Cardiac muscle cell (in vitro differentiated cells and primary cell): ENCODE results near the gene MAP1LC3A. TPM values are rescaled to one million over a fixed set of nuclear protein-coding genes. Genes with fewer than 3 reads are reported as not detected.
"Not testable (repeated sequence)": the region's sequence is repeated elsewhere in the genome, so short reads cannot be mapped to it uniquely, and the experiment has no call there.

Source experiments
- DNase-seq, 2 donors: peaks; one replicate each; pipeline versions ENCODE4 v3.0.0 to v3.0.0-alpha.2; 2010 to 2017; ENCODE audit warnings: low read depth in 1 of 2, low spot score in 1 of 2
- H3K27ac ChIP-seq: fragments of 200-600 bp; sonication (generic); 2 replicates; pipeline ENCODE4 v1.5.1; 2016
- H3K27me3 ChIP-seq: fragments of 200-600 bp; sonication (generic); 2 replicates; pipeline ENCODE4 v1.6.0; 2016; ENCODE audit warnings: control low read depth
- H3K36me3 ChIP-seq: fragments of 200-600 bp; sonication (generic); 2 replicates; pipeline ENCODE4 v1.5.1; 2016; ENCODE audit warnings: control low read depth
- H3K4me1 ChIP-seq: fragments of 200-600 bp; sonication (generic); 2 replicates; pipeline ENCODE4 v1.8.1; 2017; ENCODE audit warnings: low read depth, mild to moderate bottlenecking, mixed run types
- H3K4me3 ChIP-seq: fragments of 200-600 bp; sonication (generic); 2 replicates; pipeline ENCODE4 v1.5.1; 2016; ENCODE audit warnings: mild to moderate bottlenecking
- H3K9me3 ChIP-seq: fragments of 200-600 bp; sonication (generic); 2 replicates; pipeline ENCODE4 v1.5.1; 2017; ENCODE audit warnings: low read depth, mild to moderate bottlenecking, control low read depth
- CTCF ChIP-seq: IDR thresholded peaks from 2 replicates; pipeline ENCODE4 v1.5.1; 2012; ENCODE audit warnings: low read depth, mild to moderate bottlenecking, low read length
- polyA plus RNA-seq: library from polyadenylated mRNA; unstranded; fragments of >200 nt; fragmentation: Nextera tagmentation; extraction: Ambion mirVana; gene quantifications from 2 replicates; pipeline ENCODE4 v1.2.1, GENCODE V29; 2016
- total RNA-seq: library from RNA; depleted of rRNA; stranded (reverse); fragments of >200 nt; gene quantifications from 2 replicates; pipeline ENCODE4 v1.2.3, GENCODE V29; 2016

The MAP1LC3A gene
- total and polyA plus RNA-seq, 2 experiments from 2014 or later = 29.7 to 38.7 TPM

GRCh38 chr20:34514897-34515483 lies 43.5 kb upstream of the MAP1LC3A start:
- no peak for DNase-seq
- TF ChIP-seq CTCF = no peak
- Histone ChIP-seq H3K36me3 (peaks cover 4% of the 10 kb centered on the region), H3K27ac (peak overlapping the region; percentile 97), H3K4me1 (peaks cover 5% of the 10 kb centered on the region), H3K27me3 (no peaks in the 10 kb centered on the region), H3K9me3 (no peaks in the 10 kb centered on the region), H3K4me3 (peak overlapping the region; percentile 78)

GRCh38 chr20:34515484-34516246 lies 42.9 kb upstream of the MAP1LC3A start:
- Histone ChIP-seq H3K9me3 (no peaks in the 10 kb centered on the region), H3K4me3 (peak overlapping the region; percentile 78), H3K27ac (peak overlapping the region; percentile 97), H3K36me3 (peaks cover 2% of the 10 kb centered on the region), H3K27me3 (no peaks in the 10 kb centered on the region), H3K4me1 (peaks cover 5% of the 10 kb centered on the region)
- TF ChIP-seq CTCF = no peak
- peak; percentile 32 to 87 for DNase-seq

GRCh38 chr20:34516247-34517113 lies 42.0 kb upstream of the MAP1LC3A start, which contains the start of gene DYNLRB1:
Gene DYNLRB1 (plus strand): TSS chr20:34516422. CDS start chr20:34516459, 37 bp downstream.
- no peaks in the 10 kb centered on the region for H3K36me3 ChIP-seq
- H3K9me3 ChIP-seq = no peaks in the 10 kb centered on the region
- peak; percentile 98 to 100 for DNase-seq
- peak within 1 kb of the TSS; percentile 78 for H3K4me3 ChIP-seq
- TF ChIP-seq CTCF = no peak
- no peaks in the 10 kb centered on the region for H3K27me3 ChIP-seq
- H3K27ac ChIP-seq = peak within 1 kb of the TSS; percentile 97
- H3K4me1 ChIP-seq = peaks cover 5% of the 10 kb centered on the region

GRCh38 chr20:34517114-34517505 lies 41.4 kb upstream of the MAP1LC3A start:
- H3K4me3 ChIP-seq = peak overlapping the region; percentile 78
- peaks cover 5% of the 10 kb centered on the region for H3K4me1 ChIP-seq
- H3K36me3 ChIP-seq = no peaks in the 10 kb centered on the region
- no peak for TF ChIP-seq CTCF
- H3K27me3 ChIP-seq = no peaks in the 10 kb centered on the region
- no peaks in the 10 kb centered on the region for H3K9me3 ChIP-seq
- no peak for DNase-seq
- H3K27ac ChIP-seq = no peak overlapping the region

DNA sequence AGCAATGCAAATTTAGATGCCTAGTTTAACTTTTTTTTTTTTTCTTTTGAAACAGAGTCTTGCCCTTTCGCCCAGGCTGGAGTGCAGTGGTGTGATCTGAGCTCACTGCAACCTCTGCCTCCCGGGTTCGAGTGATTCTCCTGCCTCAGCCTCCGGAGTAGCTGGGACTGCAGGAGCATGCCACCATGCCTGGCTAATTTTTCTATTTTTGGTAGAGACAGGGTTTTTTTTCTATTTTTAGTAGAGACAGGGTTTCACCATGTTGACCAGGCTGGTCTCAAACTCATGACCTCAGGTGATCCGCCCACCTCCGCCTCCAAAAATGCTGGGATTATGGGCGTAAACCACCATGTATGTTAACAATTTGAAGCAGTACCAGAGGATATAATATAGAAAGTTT lies 39.7 kb upstream of the MAP1LC3A start:
- H3K36me3 ChIP-seq, H3K9me3 ChIP-seq, H3K27ac ChIP-seq, H3K4me3 ChIP-seq, H3K4me1 ChIP-seq, DNase-seq, H3K27me3 ChIP-seq: not testable (repeated sequence)

DNA sequence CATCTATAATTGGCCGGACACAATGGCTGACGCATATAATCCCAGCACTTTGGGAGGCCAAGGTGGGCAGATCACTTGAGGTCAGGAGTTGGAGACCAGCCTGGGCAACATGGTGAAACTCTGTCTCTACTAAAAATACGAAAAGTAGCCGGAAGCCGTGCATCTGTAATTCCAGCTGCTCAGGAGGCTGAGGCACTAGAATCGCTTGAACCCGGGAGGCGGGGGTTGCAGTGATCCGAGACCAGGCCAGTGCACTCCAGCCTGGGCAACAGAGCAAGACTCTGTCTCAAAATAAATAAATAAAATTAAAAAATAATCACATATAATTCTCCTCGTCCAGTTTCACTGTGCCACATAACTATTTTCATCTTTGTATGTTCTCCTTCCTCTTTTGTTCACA lies 38.7 kb upstream of the MAP1LC3A start:
- H3K4me1 ChIP-seq, H3K36me3 ChIP-seq, H3K27ac ChIP-seq, H3K4me3 ChIP-seq, H3K9me3 ChIP-seq, DNase-seq, H3K27me3 ChIP-seq: not testable (repeated sequence)
